ENCODE results near the gene LRCOL1.

LRCOL1 gene

DNA sequence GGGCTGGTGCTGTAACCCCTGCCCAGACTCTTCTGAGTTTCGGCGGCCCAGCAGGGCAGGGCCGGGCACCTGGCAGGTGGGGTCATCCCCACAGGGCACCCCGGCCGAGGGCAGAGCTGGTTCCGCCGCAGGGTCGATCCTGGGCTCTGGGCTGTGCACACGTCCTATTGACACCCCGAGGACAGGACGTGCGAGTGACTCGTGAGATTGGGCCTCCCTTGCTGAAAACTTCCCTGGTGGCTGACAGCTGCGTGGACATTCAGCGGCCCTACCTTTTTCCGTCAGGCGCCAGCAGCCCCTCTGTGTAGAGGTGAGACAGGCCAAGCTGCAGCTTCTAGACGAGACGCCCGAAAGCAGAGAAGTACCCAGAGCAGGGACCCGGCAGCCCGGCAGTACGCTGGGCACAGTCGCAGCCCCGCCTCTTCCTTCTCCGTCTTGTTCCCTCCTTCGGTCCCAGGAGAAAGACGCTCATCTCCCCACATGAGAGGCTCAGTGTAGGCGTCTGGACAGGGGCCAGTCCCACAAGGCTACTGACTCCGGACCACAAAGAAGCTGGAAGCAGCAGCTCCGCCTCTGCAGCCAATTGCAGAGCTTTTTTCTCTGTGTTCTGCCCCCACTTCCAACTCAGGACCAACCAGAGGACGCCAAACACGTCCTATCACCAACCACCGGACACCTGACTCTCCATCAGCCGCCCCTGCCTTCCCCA is at the start of gene LRCOL1:
Gene LRCOL1 (minus strand): TSS at position 532 of the 709 bp plus-strand sequence. CDS start 4,331 bp downstream, outside the sequence.
- Histone ChIP-seq H3K4me1 (ENCODE audit: control insufficient read depth, insufficient read depth, low read length) (peaks cover 6% of the 10 kb centered on the region), H3K27me3 (ENCODE audit: control insufficient read depth, insufficient read depth, low read length) (peaks cover 61% of the 10 kb centered on the region), H3K36me3 (ENCODE audit: control insufficient read depth, insufficient read depth, low read length) (no peaks in the 10 kb centered on the region), H3K9ac (ENCODE audit: low read length) (no peak within 1 kb of the TSS), H3K4me3 (ENCODE audit: low read length) (no peak within 1 kb of the TSS), H3K9me3 (ENCODE audit: control insufficient read depth, low read length) (no peaks in the 10 kb centered on the region)

DNA sequence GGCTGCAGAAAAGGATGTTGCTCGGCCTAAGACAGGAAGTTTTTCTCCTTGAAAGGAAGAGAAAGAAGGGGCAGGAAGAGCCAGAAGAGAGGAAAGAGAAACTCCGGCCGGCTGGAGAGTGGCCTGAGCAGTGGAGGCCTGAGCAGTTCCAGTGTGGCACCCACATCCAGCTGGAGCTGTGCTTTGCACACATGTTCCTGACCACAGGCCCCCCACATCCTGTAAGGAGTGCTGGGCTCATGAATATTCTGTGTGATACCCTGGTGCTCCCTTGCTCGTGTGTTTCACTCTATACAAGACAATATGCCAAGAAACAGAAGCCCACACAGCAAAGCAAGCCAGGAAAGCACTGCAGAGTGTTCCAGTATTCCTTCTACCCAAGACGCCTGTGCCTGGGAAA is 49.7 kb upstream of the LRCOL1 start:
- Histone ChIP-seq H3K36me3 (ENCODE audit: control insufficient read depth, insufficient read depth, low read length) (peaks cover 13% of the 10 kb centered on the region), H3K4me1 (ENCODE audit: control insufficient read depth, insufficient read depth, low read length) (no peaks in the 10 kb centered on the region), H3K27me3 (ENCODE audit: control insufficient read depth, insufficient read depth, low read length) (no peaks in the 10 kb centered on the region), H3K9ac (ENCODE audit: low read length) (no peak overlapping the region), H3K4me3 (ENCODE audit: low read length) (no peak overlapping the region), H3K9me3 (ENCODE audit: control insufficient read depth, low read length) (no peaks in the 10 kb centered on the region)

DNA sequence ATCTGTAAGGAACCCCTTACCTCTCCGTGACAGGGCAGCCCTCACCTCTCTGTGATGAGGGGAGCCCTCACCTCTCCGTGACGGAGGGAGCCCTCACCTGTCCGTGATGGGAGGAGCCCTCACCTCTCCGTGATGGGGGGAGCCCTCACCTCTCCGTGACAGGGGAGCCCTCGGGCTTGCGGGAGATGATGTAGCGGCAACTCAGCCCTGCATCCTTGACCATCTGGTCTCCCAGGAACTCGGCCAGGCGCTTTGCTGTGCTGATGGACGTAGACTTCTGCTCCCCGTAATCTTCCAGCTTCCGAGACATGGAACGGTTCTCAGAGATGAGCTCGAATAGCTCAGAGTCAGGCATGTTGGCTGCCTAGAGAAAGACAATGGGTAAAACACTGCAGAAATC is 48.8 kb upstream of the LRCOL1 start:
- Histone ChIP-seq H3K36me3 (ENCODE audit: control insufficient read depth, insufficient read depth, low read length) (peaks cover 13% of the 10 kb centered on the region), H3K4me3 (ENCODE audit: low read length) (no peak overlapping the region), H3K9me3 (ENCODE audit: control insufficient read depth, low read length) (no peaks in the 10 kb centered on the region), H3K27me3 (ENCODE audit: control insufficient read depth, insufficient read depth, low read length) (no peaks in the 10 kb centered on the region), H3K9ac (ENCODE audit: low read length) (no peak overlapping the region), H3K4me1 (ENCODE audit: control insufficient read depth, insufficient read depth, low read length) (no peaks in the 10 kb centered on the region)

DNA sequence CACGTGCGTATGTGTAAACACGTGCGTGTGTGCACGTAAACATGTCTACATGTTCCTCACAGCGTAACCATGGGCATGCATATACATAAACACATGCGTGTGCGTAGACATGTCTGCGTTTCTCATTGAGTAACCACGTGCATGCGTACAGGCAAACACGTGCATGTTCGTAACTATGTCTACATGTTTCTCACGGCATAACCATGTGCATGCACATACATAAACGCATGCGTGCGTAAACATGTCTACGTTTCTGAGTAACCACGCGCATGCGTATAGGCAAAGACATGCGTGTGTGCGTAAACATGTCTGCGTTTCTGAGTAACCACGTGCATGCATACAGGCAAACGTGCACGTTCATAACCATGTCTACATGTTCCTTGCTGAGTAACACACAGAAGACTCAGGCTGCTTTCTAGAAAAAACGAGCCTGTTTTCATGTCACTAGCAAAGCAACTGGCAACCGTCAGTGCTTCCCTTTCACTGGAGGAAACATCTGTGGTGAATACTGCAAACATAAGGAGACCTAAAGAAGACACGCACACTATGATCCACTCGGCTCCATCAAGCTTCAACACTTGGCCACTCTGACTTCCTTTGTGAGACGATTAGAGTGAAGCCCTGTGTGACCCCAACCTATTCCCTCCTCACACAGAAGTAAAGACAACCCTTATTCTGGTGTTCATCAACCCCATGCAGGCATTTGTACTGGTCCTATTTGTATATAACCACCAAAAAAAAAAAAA is 47.9 kb upstream of the LRCOL1 start:
- Histone ChIP-seq H3K9ac (ENCODE audit: low read length) (no peak overlapping the region), H3K36me3 (ENCODE audit: control insufficient read depth, insufficient read depth, low read length) (peaks cover 13% of the 10 kb centered on the region), H3K9me3 (ENCODE audit: control insufficient read depth, low read length) (no peaks in the 10 kb centered on the region), H3K4me3 (ENCODE audit: low read length) (no peak overlapping the region), H3K4me1 (ENCODE audit: control insufficient read depth, insufficient read depth, low read length) (no peaks in the 10 kb centered on the region), H3K27me3 (ENCODE audit: control insufficient read depth, insufficient read depth, low read length) (no peaks in the 10 kb centered on the region)

DNA sequence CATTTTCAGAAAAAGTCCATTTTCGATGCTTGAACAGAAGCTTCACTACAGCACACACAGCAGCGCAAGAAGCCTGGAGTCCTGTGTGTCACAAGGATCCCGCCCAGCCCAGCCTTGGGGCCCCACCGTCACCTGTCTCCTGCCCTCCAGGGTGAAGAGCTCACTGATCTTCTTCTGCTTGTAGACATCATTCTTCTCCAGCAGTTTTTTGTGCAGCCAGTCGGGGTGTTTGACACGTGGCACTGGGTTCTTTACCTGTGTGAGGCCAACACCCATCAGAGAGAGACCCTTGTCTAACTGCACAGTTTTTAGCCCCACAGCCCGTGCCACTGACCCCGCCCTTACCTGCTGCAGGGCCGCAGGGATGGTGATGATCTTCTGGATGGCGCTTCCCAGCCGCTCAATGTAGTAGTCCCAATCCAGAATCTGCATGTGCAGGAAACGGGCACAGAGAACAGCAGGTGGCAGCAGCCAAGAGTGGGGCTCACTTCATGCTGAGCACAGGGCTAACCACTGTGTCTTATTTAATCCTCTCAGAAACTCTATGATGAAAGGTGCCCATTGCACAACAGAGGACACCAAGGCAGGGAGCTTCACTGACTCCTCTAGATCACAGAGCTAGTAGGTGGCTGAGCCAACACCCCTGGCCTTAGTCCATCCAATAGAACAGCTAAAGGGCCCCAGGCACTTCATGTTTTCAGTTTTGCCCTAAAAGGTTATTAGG is 46.8 kb upstream of the LRCOL1 start:
- no peaks in the 10 kb centered on the region for H3K9me3 ChIP-seq (ENCODE audit: control insufficient read depth, low read length)

DNA sequence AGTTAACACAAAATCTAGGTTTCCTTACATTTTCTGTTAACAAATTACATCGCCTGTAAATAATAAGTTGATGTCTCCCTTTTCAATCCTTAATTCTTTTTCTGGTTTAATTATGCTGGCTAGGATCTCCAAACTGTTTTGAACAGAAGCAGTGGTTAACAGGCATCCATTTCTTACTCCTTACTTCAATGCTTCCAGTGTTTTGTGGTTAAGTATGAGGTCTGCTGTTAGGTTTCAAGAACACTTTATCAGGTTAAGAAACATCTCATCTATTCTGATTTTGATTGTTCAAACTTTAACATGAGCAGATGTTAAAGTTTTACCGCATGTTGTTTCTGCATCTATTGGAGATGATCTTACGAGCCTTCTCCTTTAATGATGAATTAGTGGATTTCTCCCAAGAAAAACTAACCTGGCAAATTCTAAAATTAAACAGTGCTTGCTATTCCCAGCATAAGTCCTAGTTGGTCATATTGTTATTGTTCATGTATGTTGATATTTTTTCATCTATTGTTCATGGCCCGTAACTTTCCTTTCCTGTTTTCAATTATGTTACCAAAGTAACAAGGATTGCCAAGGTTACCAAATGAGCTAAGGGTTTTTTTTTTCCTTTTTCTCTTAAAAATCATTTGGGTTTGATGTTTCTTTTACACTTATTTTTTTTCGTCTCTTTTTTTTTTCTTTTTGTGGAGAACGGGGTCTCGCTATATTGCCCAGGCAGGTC is 43.3 kb upstream of the LRCOL1 start:
- no peaks in the 10 kb centered on the region for H3K4me1 ChIP-seq (ENCODE audit: control insufficient read depth, insufficient read depth, low read length)
- H3K4me3 ChIP-seq (ENCODE audit: low read length), result no peak overlapping the region
- H3K27me3 ChIP-seq (ENCODE audit: control insufficient read depth, insufficient read depth, low read length), result no peaks in the 10 kb centered on the region
- no peak overlapping the region for H3K9ac ChIP-seq (ENCODE audit: low read length)
- no peaks in the 10 kb centered on the region for H3K9me3 ChIP-seq (ENCODE audit: control insufficient read depth, low read length)
- H3K36me3 ChIP-seq (ENCODE audit: control insufficient read depth, insufficient read depth, low read length), result peaks cover 3% of the 10 kb centered on the region

More for the DNA sequence above, 46.8 kb upstream of the LRCOL1 start:
- Histone ChIP-seq H3K9ac (ENCODE audit: low read length) (no peak overlapping the region), H3K36me3 (ENCODE audit: control insufficient read depth, insufficient read depth, low read length) (peaks cover 13% of the 10 kb centered on the region), H3K4me3 (ENCODE audit: low read length) (no peak overlapping the region), H3K4me1 (ENCODE audit: control insufficient read depth, insufficient read depth, low read length) (no peaks in the 10 kb centered on the region), H3K27me3 (ENCODE audit: control insufficient read depth, insufficient read depth, low read length) (no peaks in the 10 kb centered on the region)

DNA sequence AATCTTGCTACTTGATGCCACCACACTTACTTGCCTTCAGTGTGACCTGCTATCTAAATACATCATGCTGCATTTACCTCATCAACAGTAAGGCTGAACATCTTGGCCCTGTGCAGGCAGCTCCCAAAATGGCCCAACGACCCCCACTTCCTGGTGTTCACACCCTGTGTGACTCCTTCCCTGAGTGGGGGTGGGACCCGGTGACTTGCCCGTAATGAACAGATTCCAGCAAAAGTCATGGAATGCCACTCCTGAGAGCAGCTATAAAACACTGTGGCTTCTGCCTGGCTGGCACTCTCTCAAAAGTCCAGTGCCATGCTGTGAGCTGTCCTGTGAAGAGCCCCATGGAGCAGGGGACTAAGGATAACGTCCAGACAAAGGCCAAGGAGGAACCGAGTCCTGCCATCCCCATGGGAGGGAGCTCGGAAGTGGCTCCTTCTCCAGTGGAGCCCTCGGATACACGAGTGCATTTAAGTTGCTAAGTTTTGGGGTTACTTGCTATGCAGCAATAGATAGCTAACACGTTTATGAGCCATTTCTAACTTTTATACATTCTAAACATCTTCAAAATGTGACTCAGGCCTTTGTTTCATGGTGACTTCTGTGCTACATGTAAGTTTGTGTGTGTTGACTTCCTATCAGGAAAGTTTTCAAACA is 41.2 kb upstream of the LRCOL1 start:
- no peaks in the 10 kb centered on the region for H3K4me1 ChIP-seq (ENCODE audit: control insufficient read depth, insufficient read depth, low read length)

DNA sequence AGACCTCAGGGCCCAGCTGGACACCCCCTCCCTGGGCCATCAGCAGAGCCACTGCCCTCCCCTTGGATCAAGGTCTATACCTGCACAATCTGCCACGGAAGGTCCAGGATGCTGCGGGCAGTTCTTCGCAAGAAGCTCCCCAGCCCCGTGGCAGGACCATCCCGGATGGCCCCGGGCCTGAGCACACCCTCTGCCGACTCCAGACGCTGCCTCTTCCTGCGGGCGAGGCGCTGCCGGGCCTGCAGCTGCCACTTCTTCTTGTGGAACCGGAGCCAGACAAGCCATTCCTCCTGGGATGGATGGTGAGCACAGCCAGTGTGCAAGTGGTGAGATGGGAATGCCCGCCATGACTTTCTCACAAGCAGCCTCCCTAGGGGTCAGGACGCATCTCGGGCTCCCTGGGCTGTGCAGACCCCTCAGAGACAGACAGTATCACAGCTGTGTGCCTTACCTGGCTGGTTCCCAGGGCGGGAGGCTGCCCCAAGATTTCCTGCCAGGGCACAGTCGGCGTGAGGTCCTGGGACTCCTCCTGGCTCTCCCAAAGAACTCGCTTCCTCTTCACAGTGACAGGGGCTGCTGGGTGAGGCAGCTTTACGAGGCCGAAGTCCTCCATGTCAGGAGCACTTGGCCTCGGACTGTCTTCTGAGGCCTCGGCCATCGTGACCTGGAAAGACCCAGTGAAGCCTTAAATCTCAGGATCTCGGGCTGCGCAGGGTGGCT is 39.0 kb upstream of the LRCOL1 start:
- Histone ChIP-seq H3K4me3 (ENCODE audit: low read length) (no peak overlapping the region), H3K4me1 (ENCODE audit: control insufficient read depth, insufficient read depth, low read length) (no peaks in the 10 kb centered on the region), H3K36me3 (ENCODE audit: control insufficient read depth, insufficient read depth, low read length) (peaks cover 9% of the 10 kb centered on the region), H3K9ac (ENCODE audit: low read length) (no peak overlapping the region), H3K9me3 (ENCODE audit: control insufficient read depth, low read length) (no peaks in the 10 kb centered on the region), H3K27me3 (ENCODE audit: control insufficient read depth, insufficient read depth, low read length) (no peaks in the 10 kb centered on the region)

More for the DNA sequence above, 41.2 kb upstream of the LRCOL1 start:
- Histone ChIP-seq H3K36me3 (ENCODE audit: control insufficient read depth, insufficient read depth, low read length) (peaks cover 10% of the 10 kb centered on the region), H3K4me3 (ENCODE audit: low read length) (no peak overlapping the region), H3K9ac (ENCODE audit: low read length) (no peak overlapping the region), H3K9me3 (ENCODE audit: control insufficient read depth, low read length) (no peaks in the 10 kb centered on the region), H3K27me3 (ENCODE audit: control insufficient read depth, insufficient read depth, low read length) (no peaks in the 10 kb centered on the region)

DNA sequence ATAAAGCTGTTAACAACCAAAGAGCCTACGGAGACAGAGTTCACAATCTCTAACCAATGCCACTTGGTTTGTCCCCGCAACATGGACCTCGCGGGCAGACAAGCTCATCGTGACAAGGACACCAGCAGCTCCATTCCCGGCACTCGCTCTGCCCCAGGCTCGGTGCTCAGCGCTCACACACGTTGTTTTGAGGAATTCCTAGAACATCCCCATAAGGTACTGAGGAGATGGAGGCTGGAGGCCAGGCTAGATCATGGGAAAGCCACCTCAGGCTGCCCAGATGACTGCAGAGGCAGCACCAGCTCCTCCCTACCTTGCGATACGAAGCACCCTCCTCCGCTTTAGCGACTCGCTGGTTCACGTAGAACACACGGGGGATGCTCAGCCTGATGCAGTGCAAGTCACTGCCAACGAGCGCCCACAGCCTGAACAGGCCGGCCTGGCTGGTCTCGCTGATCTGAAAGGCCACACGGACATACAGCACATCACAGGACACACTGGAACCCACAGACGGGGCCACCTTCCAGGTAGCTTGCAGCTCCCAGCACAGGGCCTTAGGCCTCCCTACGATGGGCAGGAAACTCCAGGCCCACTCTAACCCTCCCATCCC is 38.3 kb upstream of the LRCOL1 start:
- Histone ChIP-seq H3K4me3 (ENCODE audit: low read length) (no peak overlapping the region), H3K9ac (ENCODE audit: low read length) (no peak overlapping the region), H3K9me3 (ENCODE audit: control insufficient read depth, low read length) (no peaks in the 10 kb centered on the region), H3K36me3 (ENCODE audit: control insufficient read depth, insufficient read depth, low read length) (peaks cover 9% of the 10 kb centered on the region), H3K4me1 (ENCODE audit: control insufficient read depth, insufficient read depth, low read length) (no peaks in the 10 kb centered on the region), H3K27me3 (ENCODE audit: control insufficient read depth, insufficient read depth, low read length) (no peaks in the 10 kb centered on the region)

DNA sequence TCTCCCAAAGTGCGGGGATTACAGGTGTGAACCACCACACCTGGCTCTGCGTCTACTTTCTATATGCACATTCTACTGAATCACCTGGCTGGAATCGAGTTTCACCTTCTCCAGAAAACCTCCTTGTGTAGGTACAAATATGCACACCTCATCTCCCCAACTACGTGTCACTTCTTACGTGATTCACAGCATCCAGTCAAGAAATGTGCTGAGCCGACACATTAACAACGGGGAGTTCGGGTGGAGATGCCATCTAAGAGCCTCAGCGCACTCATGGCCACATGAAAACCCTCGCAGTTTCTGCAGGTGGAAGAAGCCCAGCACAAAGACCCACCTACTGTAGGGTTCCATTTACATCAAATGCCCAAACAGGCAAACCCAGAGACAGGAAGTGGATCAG is 37.5 kb upstream of the LRCOL1 start:
- no peaks in the 10 kb centered on the region for H3K27me3 ChIP-seq (ENCODE audit: control insufficient read depth, insufficient read depth, low read length)
- no peaks in the 10 kb centered on the region for H3K4me1 ChIP-seq (ENCODE audit: control insufficient read depth, insufficient read depth, low read length)
- no peaks in the 10 kb centered on the region for H3K9me3 ChIP-seq (ENCODE audit: control insufficient read depth, low read length)
- H3K36me3 ChIP-seq (ENCODE audit: control insufficient read depth, insufficient read depth, low read length), result peaks cover 9% of the 10 kb centered on the region
- no peak overlapping the region for H3K9ac ChIP-seq (ENCODE audit: low read length)
- no peak overlapping the region for H3K4me3 ChIP-seq (ENCODE audit: low read length)
